H9 (cell line): ENCODE measurements around the gene UNC5A. TPM values are rescaled to one million over a fixed set of nuclear protein-coding genes. Genes with fewer than 3 reads are reported as not detected.
A peak's percentile ranks its signal among the peaks of the same experiment; 100 is the strongest.

Source experiments
- DNase-seq: peaks from one replicate; pipeline ENCODE4 v3.0.0-alpha.2; 2017
- H2AFZ ChIP-seq: one replicate; pipeline ENCODE4 v1.6.1; 2013; ENCODE audit warnings: mild to moderate bottlenecking, low read length, control low read depth, moderate library complexity
- H2AK5ac ChIP-seq: 2 replicates; pipeline ENCODE4 v1.6.1; 2013; ENCODE audit warnings: low read length, control low read depth, mixed read lengths; ENCODE audit not compliant: insufficient read length
- H2BK120ac ChIP-seq: one replicate; pipeline ENCODE4 v1.6.1; 2013; ENCODE audit warnings: low read depth, mild to moderate bottlenecking, low read length, control low read depth, inconsistent platforms; ENCODE audit not compliant: poor library complexity, severe bottlenecking
- H2BK12ac ChIP-seq: 2 replicates; pipeline ENCODE4 v1.6.1; 2013; ENCODE audit warnings: low read length, control low read depth, mixed read lengths, low read depth; ENCODE audit not compliant: insufficient read length
- H2BK15ac ChIP-seq: 2 replicates; pipeline ENCODE4 v1.6.1; 2013; ENCODE audit warnings: low read depth, low read length, control low read depth
- H2BK20ac ChIP-seq: one replicate; pipeline ENCODE4 v1.6.1; 2013; ENCODE audit warnings: low read depth, mild to moderate bottlenecking, low read length, control low read depth, inconsistent platforms; ENCODE audit not compliant: poor library complexity, severe bottlenecking
- H2BK5ac ChIP-seq: 2 replicates; pipeline ENCODE4 v1.6.1; 2013; ENCODE audit warnings: low read length, control low read depth, mixed read lengths; ENCODE audit not compliant: insufficient read length
- H3K14ac ChIP-seq: 2 replicates; pipeline ENCODE4 v1.6.1; 2013; ENCODE audit warnings: low read length, control low read depth; ENCODE audit not compliant: insufficient read depth
- H3K18ac ChIP-seq: 2 replicates; pipeline ENCODE4 v1.6.1; 2013; ENCODE audit warnings: low read depth, mild to moderate bottlenecking, mixed read lengths, low read length, control low read depth; ENCODE audit not compliant: insufficient read length
- H3K23ac ChIP-seq: 2 replicates; pipeline ENCODE4 v1.6.1; 2013; ENCODE audit warnings: low read length, control low read depth, mixed read lengths, low read depth; ENCODE audit not compliant: insufficient read length
- H3K23me2 ChIP-seq: 2 replicates; pipeline ENCODE4 v1.6.1; 2013; ENCODE audit warnings: low read depth, mild to moderate bottlenecking, mixed read lengths, low read length, control low read depth; ENCODE audit not compliant: insufficient read length, poor library complexity, severe bottlenecking
- H3K27ac ChIP-seq: 2 replicates; pipeline ENCODE4 v1.5.1; 2013; ENCODE audit warnings: low read length, control low read depth, mixed read lengths, low read depth; ENCODE audit not compliant: insufficient read length
- H3K27me3 ChIP-seq: 2 replicates; pipeline ENCODE4 v1.6.1; 2013; ENCODE audit warnings: low read length, control low read depth, inconsistent platforms; ENCODE audit not compliant: insufficient read depth
- H3K4ac ChIP-seq: 2 replicates; pipeline ENCODE4 v1.6.1; 2013; ENCODE audit warnings: low read depth, mild to moderate bottlenecking, control low read depth, inconsistent platforms, low read length, moderate library complexity
- H3K4me1 ChIP-seq: 2 replicates; pipeline ENCODE4 v1.6.1; 2013; ENCODE audit warnings: low read length, control low read depth, inconsistent platforms; ENCODE audit not compliant: insufficient read depth
- H3K4me2 ChIP-seq: 2 replicates; pipeline ENCODE4 v1.6.1; 2013; ENCODE audit warnings: low read length, control low read depth, mixed read lengths; ENCODE audit not compliant: insufficient read length, insufficient read depth
- H3K56ac ChIP-seq: 2 replicates; pipeline ENCODE4 v1.6.1; 2013; ENCODE audit warnings: low read depth, mild to moderate bottlenecking, mixed read lengths, low read length, control low read depth; ENCODE audit not compliant: insufficient read length
- H3K79me1 ChIP-seq: 2 replicates; pipeline ENCODE4 v1.6.1; 2013; ENCODE audit warnings: low read depth, mild to moderate bottlenecking, moderate library complexity, low read length, control low read depth, inconsistent platforms; ENCODE audit not compliant: insufficient read depth, poor library complexity, severe bottlenecking
- H3K79me2 ChIP-seq: 2 replicates; pipeline ENCODE4 v1.6.1; 2013; ENCODE audit warnings: low read length, control low read depth, inconsistent platforms; ENCODE audit not compliant: insufficient read depth
- H3K9ac ChIP-seq: 2 replicates; pipeline ENCODE4 v1.6.1; 2013; ENCODE audit warnings: low read length, control low read depth, mixed read lengths; ENCODE audit not compliant: insufficient read length; ENCODE audit errors: extremely low read depth
- H3K9me3 ChIP-seq: one replicate; pipeline ENCODE4 v1.6.1; 2013; ENCODE audit warnings: low read depth, low read length, inconsistent platforms; ENCODE audit not compliant: control insufficient read depth
- H3T11ph ChIP-seq: one replicate; pipeline ENCODE4 v1.6.1; 2013; ENCODE audit warnings: mild to moderate bottlenecking, low read length, control low read depth, inconsistent platforms
- H4K20me1 ChIP-seq: one replicate; pipeline ENCODE4 v1.6.1; 2013; ENCODE audit not compliant: control insufficient read depth, insufficient read length, insufficient read depth
- H4K5ac ChIP-seq: 2 replicates; pipeline ENCODE4 v1.6.1; 2013; ENCODE audit warnings: low read depth, mild to moderate bottlenecking, mixed read lengths, low read length, control low read depth; ENCODE audit not compliant: insufficient read length
- H4K8ac ChIP-seq: replicated peaks from 2 replicates; pipeline ENCODE4 v1.6.1; 2013; ENCODE audit warnings: low read length, control low read depth, mixed read lengths, low read depth; ENCODE audit not compliant: insufficient read length
- H4K91ac ChIP-seq: 2 replicates; pipeline ENCODE4 v1.6.1; 2013; ENCODE audit warnings: low read depth, mild to moderate bottlenecking, moderate library complexity, mixed read lengths, low read length, control low read depth; ENCODE audit not compliant: insufficient read length
- H3K27ac Mint-ChIP-seq, 3 experiments: 2 replicates in 2 of 3; 3 replicates in 1 of 3; pipeline ENCODE4 v1.8.0; 2020 to 2021; ENCODE audit warnings: mixed read lengths in 3 of 3, mild to moderate bottlenecking in 1 of 3, moderate library complexity in 1 of 3
- H3K27me3 Mint-ChIP-seq: 2 replicates; pipeline ENCODE4 v1.8.0; 2021; ENCODE audit warnings: low read depth, mild to moderate bottlenecking, moderate library complexity, mixed read lengths
- H3K36me3 Mint-ChIP-seq, 3 experiments: 2 replicates in 2 of 3; 3 replicates in 1 of 3; pipeline ENCODE4 v1.8.0; 2020 to 2021; ENCODE audit warnings: low read depth in 3 of 3, mixed read lengths in 3 of 3; ENCODE audit not compliant: insufficient read depth in 1 of 3
- H3K4me1 Mint-ChIP-seq, 2 experiments: 2 replicates each; pipeline ENCODE4 v1.8.0; 2020; ENCODE audit warnings: mixed read lengths in 2 of 2
- H3K4me3 Mint-ChIP-seq, 2 experiments: 2 replicates in 1 of 2; 3 replicates in 1 of 2; pipeline ENCODE4 v1.8.0; 2020 to 2021; ENCODE audit warnings: mild to moderate bottlenecking in 2 of 2, mixed read lengths in 2 of 2, moderate library complexity in 1 of 2
- H3K9me3 Mint-ChIP-seq, 2 experiments: 2 replicates in 1 of 2; 3 replicates in 1 of 2; pipeline ENCODE4 v1.8.0; 2020; ENCODE audit warnings: mild to moderate bottlenecking in 2 of 2, mixed read lengths in 2 of 2, moderate library complexity in 1 of 2
- WGBS: extraction: QIAGEN DNeasy Blood & Tissue Kit; methylation state at CpG from one replicate; pipeline ENCODE4 v1.1.7; 2013; ENCODE audit warnings: missing lambda C conversion rate, low lambda C conversion rate, mixed read lengths; ENCODE audit not compliant: insufficient read length; ENCODE audit errors: extremely low coverage; 5-methylcytosine and 5-hydroxymethylcytosine counted together
- total RNA-seq: library from RNA; stranded (reverse); gene quantifications from 2 replicates; pipeline ENCODE4 v1.2.1, GENCODE V29; 2021
- TF ChIP-seq, protein P1 (sequence below): fragments of 200-600 bp; sonication (generic); conservative IDR thresholded peaks from 3 replicates; pipeline ENCODE4 v1.8.0; 2021; ENCODE audit warnings: antibody characterized with exemption, mild to moderate bottlenecking

The UNC5A gene
- total RNA-seq, 1 experiment from 2014 or later = 4.4 TPM

DNA sequence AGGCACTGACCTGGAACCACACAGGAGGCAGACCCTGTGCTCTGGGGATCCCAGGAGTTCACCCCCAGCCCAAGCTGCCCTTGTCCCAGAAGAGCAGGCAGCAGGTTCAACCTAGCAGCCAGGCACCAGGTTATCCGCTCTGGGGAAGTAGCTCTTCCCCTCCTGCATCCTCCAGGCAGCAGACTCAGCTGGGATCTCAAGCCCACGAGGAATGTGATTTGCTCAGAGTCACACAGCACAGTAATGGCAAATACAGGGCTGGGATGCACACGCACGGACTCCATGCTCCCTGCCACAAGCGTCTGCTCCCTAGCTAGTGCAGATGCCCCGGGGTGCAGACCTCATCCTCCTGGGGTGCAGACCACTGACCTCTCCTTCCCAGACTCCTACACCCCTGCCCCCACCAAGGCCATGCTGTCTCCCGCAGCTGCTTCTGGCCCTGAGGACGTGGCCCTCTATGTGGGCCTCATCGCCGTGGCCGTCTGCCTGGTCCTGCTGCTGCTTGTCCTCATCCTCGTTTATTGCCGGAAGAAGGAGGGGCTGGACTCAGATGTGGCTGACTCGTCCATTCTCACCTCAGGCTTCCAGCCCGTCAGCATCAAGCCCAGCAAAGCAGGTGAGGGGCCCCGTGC, 63.3 kb downstream of the UNC5A start:
- TF ChIP-seq, protein P1, sequence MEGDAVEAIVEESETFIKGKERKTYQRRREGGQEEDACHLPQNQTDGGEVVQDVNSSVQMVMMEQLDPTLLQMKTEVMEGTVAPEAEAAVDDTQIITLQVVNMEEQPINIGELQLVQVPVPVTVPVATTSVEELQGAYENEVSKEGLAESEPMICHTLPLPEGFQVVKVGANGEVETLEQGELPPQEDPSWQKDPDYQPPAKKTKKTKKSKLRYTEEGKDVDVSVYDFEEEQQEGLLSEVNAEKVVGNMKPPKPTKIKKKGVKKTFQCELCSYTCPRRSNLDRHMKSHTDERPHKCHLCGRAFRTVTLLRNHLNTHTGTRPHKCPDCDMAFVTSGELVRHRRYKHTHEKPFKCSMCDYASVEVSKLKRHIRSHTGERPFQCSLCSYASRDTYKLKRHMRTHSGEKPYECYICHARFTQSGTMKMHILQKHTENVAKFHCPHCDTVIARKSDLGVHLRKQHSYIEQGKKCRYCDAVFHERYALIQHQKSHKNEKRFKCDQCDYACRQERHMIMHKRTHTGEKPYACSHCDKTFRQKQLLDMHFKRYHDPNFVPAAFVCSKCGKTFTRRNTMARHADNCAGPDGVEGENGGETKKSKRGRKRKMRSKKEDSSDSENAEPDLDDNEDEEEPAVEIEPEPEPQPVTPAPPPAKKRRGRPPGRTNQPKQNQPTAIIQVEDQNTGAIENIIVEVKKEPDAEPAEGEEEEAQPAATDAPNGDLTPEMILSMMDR = no peak
- Histone ChIP-seq H2BK20ac (no peak overlapping the region), H3K56ac (no peak overlapping the region), H3K14ac (no peak overlapping the region), H3K9me3 (no peaks in the 10 kb centered on the region), H3K79me1 (no peaks in the 10 kb centered on the region), H2BK5ac (no peak overlapping the region), H3K18ac (no peak overlapping the region), H4K8ac (no peak overlapping the region), H2BK120ac (no peak overlapping the region), H4K20me1 (peaks cover 4% of the 10 kb centered on the region), H3K27me3 (no peaks in the 10 kb centered on the region), H2AK5ac (no peak overlapping the region), H2BK15ac (no peak overlapping the region), H3K79me2 (no peaks in the 10 kb centered on the region), H4K91ac (no peak overlapping the region), H4K5ac (no peak overlapping the region), H3K23me2 (no peaks in the 10 kb centered on the region), H3K9ac (no peak overlapping the region), H3T11ph (no peak overlapping the region), H2BK12ac (no peak overlapping the region), H3K4me1 (no peaks in the 10 kb centered on the region), H2AFZ (no peak overlapping the region), H3K23ac (no peak overlapping the region), H3K27ac (no peak overlapping the region), H3K4ac (no peak overlapping the region), H3K4me2 (no peak overlapping the region)
- Mint-ChIP-seq H3K27me3 (peaks cover 5% of the 10 kb centered on the region), H3K27ac (peak overlapping the region in 1 of 3 experiments; percentile 55; a peak in 2 of 7 replicates), H3K4me1 (peaks cover 5 to 13% of the 10 kb centered on the region in 2 experiments; a peak in 3 of 4 replicates), H3K4me3 (0 out of 5 replicates have a peak overlapping the region, but pooled peaks of 1 of the 2 experiments have one; percentile 26), H3K36me3 (no peaks in the 10 kb centered on the region; a peak in 1 of 7 replicates), H3K9me3 (no peaks in the 10 kb centered on the region)
- no peak for DNase-seq
- no CpG with 5 or more reads among the region's 16 CpGs for WGBS
